Skeletal muscle satellite cell (primary cell): ENCODE data around the gene FBLL1.
A peak's percentile ranks its signal among the peaks of the same experiment; 100 is the strongest.
"Not testable (repeated sequence)": the region's sequence is repeated elsewhere in the genome, so short reads cannot be mapped to it uniquely, and the experiment has no call there.

ENCODE experiments used
- H3K27me3 ChIP-seq: 2 replicates; pipeline ENCODE4 v1.7.0; 2013; ENCODE audit warnings: low read length; ENCODE audit not compliant: control insufficient read depth, insufficient read depth
- H3K36me3 ChIP-seq: 2 replicates; pipeline ENCODE4 v1.7.0; 2013; ENCODE audit warnings: mild to moderate bottlenecking, control low read depth, low read length; ENCODE audit not compliant: insufficient read depth
- H3K4me1 ChIP-seq: 2 replicates; pipeline ENCODE4 v1.7.0; 2013; ENCODE audit warnings: low read length; ENCODE audit not compliant: control insufficient read depth, insufficient read depth
- H3K4me2 ChIP-seq: 2 replicates; pipeline ENCODE4 v1.7.0; 2013; ENCODE audit warnings: mild to moderate bottlenecking, low read length
- H3K4me3 ChIP-seq: 2 replicates; pipeline ENCODE4 v1.7.0; 2013; ENCODE audit warnings: low read length
- H3K9ac ChIP-seq: 2 replicates; pipeline ENCODE4 v1.7.0; 2013; ENCODE audit warnings: mild to moderate bottlenecking, low read depth, low read length, moderate library complexity
- H3K9me3 ChIP-seq: replicated peaks from 2 replicates; pipeline ENCODE4 v1.7.0; 2013; ENCODE audit warnings: mild to moderate bottlenecking, control low read depth, low read length

The FBLL1 gene

DNA sequence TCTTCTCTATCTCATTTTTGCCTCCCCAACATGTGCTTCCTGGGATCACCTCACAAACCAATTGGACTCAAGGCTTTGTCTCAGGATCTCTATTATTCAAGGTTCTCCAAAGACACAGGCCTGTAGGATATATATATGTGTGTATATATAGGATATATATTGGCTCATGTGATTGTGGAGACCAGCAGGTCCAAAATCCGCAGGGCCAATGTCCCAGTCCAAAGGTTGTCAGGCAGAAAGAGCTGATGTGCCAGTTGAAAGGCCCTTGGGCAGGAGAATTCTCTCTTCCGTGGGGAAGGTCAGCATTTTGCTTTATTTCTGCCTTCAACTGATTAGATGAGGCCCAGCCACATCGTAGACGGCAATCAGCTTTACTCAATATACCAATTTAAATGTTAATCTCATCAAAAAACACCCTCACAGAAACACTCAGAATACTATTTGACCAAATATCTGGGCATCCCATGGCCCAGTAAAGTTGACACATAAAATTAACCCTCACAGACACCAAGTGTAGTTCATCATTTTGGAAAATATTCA, 1.3 kb upstream of the FBLL1 start:
- no peak overlapping the region for H3K9ac ChIP-seq
- no peaks in the 10 kb centered on the region for H3K36me3 ChIP-seq
- no peaks in the 10 kb centered on the region for H3K9me3 ChIP-seq
- H3K4me1 ChIP-seq: peaks cover 4% of the 10 kb centered on the region
- no peak overlapping the region for H3K4me3 ChIP-seq
- peaks cover 41% of the 10 kb centered on the region for H3K27me3 ChIP-seq
- H3K4me2 ChIP-seq: no peak overlapping the region

DNA sequence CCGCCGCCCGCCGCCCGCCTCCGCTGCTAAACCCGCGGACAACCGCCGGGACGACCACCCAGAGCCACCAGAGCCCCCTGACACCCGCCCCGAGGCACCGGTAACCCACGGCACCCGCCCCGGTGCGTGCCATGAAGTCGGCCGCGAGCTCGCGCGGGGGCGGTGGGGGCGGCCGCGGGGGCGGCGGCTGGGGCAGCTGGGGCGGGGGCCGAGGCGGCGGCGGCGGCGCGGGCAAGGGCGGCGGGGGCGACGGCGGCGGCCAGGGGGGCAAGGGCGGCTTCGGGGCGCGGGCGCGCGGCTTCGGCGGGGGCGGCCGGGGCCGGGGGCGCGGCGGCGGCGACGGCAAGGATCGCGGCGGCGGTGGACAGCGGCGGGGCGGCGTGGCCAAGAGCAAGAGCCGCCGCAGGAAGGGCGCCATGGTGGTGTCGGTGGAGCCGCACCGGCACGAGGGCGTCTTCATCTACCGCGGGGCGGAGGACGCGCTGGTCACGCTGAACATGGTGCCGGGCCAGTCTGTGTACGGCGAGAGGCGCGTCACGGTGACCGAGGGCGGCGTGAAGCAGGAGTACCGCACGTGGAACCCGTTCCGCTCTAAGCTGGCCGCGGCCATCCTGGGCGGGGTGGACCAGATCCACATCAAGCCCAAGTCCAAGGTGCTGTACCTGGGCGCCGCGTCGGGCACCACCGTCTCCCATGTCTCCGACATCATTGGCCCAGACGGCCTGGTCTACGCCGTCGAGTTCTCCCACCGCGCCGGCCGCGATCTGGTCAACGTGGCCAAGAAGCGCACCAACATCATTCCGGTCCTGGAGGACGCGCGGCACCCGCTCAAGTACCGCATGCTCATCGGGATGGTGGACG, 499 bp downstream of the FBLL1 start:
- no peaks in the 10 kb centered on the region for H3K36me3 ChIP-seq
- peak overlapping the region; percentile 51 for H3K4me3 ChIP-seq
- no peaks in the 10 kb centered on the region for H3K9me3 ChIP-seq
- H3K27me3 ChIP-seq: peaks cover 42% of the 10 kb centered on the region
- H3K4me2 ChIP-seq: peak overlapping the region; percentile 70
- peaks cover 4% of the 10 kb centered on the region for H3K4me1 ChIP-seq
- no peak overlapping the region for H3K9ac ChIP-seq

DNA sequence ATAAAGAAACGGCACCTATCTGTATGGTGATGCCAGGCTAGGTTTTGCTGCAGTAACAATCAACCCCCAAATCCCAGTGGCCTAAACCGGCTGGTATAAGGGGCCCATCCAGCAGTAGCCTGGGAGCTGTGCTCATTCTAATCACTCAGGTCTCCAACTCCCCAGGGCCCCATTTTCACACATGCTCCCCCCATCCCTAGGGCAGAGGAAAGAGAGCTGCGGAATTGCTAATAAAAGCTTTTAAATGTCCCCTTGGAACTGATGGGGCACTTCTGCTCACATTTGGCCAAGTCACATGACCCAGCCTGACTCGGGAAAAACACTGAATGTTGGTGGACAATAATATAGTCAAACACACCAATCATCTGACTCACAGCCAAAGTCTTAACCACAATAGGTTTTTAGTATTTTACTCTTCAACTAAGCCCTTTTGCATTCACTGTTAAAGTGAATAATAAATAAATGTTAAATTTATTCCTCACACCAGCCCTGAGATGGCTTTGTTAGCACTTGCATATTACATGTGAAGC, 1.6 kb downstream of the FBLL1 start:
- Histone ChIP-seq H3K27me3 (peaks cover 42% of the 10 kb centered on the region), H3K4me1 (peaks cover 4% of the 10 kb centered on the region), H3K4me3 (no peak overlapping the region), H3K4me2 (no peak overlapping the region), H3K9me3 (no peaks in the 10 kb centered on the region), H3K36me3 (no peaks in the 10 kb centered on the region), H3K9ac (no peak overlapping the region)

DNA sequence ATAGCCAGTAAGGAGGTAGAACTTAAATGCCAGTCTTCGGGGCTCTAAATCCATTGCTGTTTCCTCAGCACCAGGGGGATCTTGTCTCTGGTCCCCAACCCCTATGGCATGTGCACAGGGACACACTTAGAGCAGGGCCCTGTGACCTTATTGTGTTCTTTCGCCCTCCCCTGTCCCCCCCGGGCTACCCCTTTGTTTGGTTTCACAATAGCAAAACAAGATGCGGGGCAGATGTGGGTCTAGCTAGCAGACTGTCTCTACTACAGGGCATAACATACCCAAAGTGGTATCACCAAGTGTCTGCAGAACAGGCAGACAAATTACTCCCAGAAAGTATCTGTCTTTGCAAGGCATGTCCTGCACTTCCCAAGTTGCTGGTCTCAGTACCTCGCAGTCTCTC, 2.1 kb downstream of the FBLL1 start:
- H3K27me3 ChIP-seq: peaks cover 42% of the 10 kb centered on the region

DNA sequence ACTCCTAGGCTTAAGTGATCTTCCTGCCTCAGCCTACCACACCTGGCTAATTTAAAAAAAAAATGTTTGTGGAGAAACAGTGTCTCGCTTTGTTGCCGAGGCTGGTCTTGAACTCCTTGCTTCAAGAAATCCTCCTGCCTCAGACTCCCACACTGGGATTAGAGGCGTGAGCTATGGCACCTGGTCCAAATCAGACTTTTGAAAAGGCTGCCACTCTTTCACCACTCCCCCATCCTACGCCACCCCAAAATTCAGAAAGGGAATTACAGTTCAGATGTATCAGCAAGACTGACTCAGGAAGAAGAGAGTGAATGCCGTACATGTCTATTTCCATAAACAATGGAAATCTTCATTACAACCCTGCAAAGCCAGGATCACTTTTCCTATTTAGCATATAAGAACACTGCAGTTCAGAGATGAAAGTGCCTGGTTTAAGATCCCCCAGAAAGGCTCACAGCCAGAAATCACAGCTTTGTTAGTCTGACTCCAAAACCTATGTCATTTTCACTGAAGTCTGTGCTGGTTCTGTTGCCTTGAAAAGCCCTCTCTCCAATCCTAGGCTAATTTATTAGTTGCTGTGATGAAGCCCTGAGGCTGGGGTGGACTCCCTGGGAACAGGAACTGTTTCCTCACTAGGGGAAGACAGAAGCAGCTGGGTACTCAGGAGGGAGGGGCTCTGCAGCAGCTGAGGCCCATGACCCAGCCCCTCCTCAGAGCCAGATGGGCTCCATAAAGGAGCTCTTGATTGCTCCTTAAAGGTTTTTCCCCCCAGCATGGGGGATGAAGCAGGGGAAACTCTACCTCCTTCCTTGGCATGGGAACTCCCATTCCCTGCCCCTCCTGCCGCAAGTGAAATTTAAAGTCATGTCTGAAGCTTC, 3.1 kb downstream of the FBLL1 start:
- Histone ChIP-seq H3K36me3 (no peaks in the 10 kb centered on the region), H3K9me3 (no peaks in the 10 kb centered on the region), H3K9ac (no peak overlapping the region), H3K4me3 (no peak overlapping the region), H3K4me2 (no peak overlapping the region), H3K4me1 (peaks cover 4% of the 10 kb centered on the region), H3K27me3 (peaks cover 42% of the 10 kb centered on the region)

More for the DNA sequence above, 2.1 kb downstream of the FBLL1 start:
- H3K4me2 ChIP-seq: no peak overlapping the region
- no peaks in the 10 kb centered on the region for H3K36me3 ChIP-seq
- H3K4me3 ChIP-seq: no peak overlapping the region
- peaks cover 4% of the 10 kb centered on the region for H3K4me1 ChIP-seq
- no peaks in the 10 kb centered on the region for H3K9me3 ChIP-seq
- H3K9ac ChIP-seq: no peak overlapping the region

DNA sequence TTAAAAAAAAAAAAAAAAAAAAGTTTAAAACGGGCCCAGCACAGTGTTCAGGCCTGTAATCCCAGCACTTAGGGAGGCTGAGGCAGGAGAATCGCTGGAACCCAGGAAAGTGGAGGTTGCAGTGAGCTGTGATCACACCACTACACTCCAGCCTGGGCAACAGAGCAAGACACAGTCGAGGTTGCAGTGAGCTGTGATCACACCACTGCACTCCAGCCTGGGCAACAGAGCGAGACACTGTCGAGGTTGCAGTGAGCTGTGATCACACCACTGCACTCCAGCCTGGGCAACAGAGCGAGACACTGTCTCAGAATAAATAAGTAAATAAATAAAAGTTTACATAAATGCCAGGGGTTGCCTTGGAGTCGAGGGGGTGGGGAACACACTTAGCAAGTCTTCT, 5.2 kb downstream of the FBLL1 start:
- not testable (repeated sequence) for H3K4me1 ChIP-seq, H3K9ac ChIP-seq, H3K4me2 ChIP-seq, H3K9me3 ChIP-seq, H3K4me3 ChIP-seq, H3K36me3 ChIP-seq
- peaks cover 34% of the 10 kb centered on the region for H3K27me3 ChIP-seq

DNA sequence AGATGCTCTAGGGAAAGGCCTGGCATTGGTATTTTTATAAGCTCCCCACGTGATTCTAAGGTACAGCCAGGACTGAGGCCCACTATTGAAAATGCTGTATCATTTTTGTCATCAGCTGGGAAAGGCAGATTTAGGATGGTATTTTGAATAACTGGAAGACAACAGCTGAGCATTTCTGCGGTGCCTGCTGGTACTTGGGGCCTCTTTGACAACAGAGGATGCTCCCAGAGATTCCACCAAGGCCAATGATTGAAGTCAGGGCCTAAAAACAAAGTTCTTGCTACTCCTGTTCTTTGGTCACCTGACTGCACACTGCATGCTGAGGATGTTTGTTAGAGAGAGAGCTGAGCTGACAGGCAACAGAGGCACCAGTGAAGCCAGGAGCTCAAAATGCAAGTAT, 8.1 kb downstream of the FBLL1 start:
- Histone ChIP-seq H3K27me3 (peaks cover 7% of the 10 kb centered on the region), H3K4me2 (no peak overlapping the region), H3K9ac (no peak overlapping the region)

DNA sequence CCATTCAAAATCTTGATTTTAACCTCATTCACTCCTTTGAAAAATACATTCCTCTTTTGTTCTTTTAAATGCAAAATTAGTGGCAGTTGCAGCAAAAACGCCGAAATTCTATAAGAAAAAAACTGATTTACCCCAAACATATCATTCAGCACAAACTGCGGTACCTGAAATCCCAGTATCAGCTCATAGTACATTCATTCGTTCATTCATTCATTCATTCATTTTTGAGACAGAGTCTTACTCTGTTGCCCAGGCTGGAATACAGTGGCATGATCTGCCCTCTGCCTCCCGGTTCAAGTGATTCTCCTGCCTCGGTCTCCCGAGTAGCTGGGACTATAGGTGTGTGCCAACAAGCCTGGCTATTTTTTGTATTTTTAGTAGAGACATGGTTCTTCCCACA, 20.4 kb downstream of the FBLL1 start:
- H3K9ac ChIP-seq: no peak overlapping the region
- no peak overlapping the region for H3K4me3 ChIP-seq
- H3K36me3 ChIP-seq: peaks cover 17% of the 10 kb centered on the region
- H3K9me3 ChIP-seq: no peaks in the 10 kb centered on the region
- no peaks in the 10 kb centered on the region for H3K27me3 ChIP-seq
- peaks cover 11% of the 10 kb centered on the region for H3K4me1 ChIP-seq
- no peak overlapping the region for H3K4me2 ChIP-seq

More for the DNA sequence above, 8.1 kb downstream of the FBLL1 start:
- no peaks in the 10 kb centered on the region for H3K4me1 ChIP-seq
- no peaks in the 10 kb centered on the region for H3K9me3 ChIP-seq
- no peak overlapping the region for H3K4me3 ChIP-seq
- H3K36me3 ChIP-seq: no peaks in the 10 kb centered on the region

DNA sequence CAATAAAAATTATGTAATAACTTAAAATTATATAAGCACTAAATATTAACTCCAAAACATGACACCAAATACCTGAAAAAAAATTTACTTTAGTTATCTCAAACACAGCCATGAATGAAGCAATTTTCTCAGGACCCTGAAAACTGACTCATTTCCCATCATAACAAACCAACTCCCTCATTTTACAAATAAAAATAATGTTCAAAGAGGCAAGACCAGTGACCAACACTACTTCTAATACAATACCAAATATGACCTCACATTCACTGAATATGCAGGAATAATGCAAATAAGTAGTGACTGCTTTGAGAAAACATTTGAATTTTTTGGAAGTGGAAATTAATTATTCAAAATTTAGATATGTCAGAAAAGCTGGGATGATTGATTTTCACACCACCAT, 21.6 kb downstream of the FBLL1 start:
- peaks cover 11% of the 10 kb centered on the region for H3K4me1 ChIP-seq
- H3K9me3 ChIP-seq: no peaks in the 10 kb centered on the region
- H3K36me3 ChIP-seq: peaks cover 22% of the 10 kb centered on the region
- no peak overlapping the region for H3K4me3 ChIP-seq
- no peaks in the 10 kb centered on the region for H3K27me3 ChIP-seq
- H3K9ac ChIP-seq: no peak overlapping the region
- H3K4me2 ChIP-seq: no peak overlapping the region

DNA sequence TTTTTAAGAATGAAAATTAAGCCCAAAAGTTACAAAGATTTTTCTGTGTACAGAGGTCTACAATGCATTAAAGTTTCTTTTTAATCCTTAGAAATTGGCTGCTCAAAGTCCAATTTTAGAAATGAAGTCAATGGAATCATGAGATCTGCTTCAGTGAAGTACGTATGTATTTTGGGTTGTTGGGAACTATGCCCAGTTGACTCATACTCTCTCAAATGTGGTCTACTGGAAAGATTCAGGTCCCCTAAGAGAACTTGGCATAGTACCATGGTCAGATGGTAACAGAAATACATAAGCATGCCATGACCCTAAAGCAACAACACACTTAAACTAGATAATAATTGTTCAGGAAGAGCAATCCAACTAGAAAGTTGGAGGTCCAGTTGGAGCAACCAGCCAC, 23.0 kb downstream of the FBLL1 start:
- no peak overlapping the region for H3K4me3 ChIP-seq
- no peak overlapping the region for H3K4me2 ChIP-seq
- peaks cover 11% of the 10 kb centered on the region for H3K4me1 ChIP-seq
- H3K27me3 ChIP-seq: no peaks in the 10 kb centered on the region
- H3K36me3 ChIP-seq: peaks cover 36% of the 10 kb centered on the region
- no peaks in the 10 kb centered on the region for H3K9me3 ChIP-seq
- no peak overlapping the region for H3K9ac ChIP-seq

DNA sequence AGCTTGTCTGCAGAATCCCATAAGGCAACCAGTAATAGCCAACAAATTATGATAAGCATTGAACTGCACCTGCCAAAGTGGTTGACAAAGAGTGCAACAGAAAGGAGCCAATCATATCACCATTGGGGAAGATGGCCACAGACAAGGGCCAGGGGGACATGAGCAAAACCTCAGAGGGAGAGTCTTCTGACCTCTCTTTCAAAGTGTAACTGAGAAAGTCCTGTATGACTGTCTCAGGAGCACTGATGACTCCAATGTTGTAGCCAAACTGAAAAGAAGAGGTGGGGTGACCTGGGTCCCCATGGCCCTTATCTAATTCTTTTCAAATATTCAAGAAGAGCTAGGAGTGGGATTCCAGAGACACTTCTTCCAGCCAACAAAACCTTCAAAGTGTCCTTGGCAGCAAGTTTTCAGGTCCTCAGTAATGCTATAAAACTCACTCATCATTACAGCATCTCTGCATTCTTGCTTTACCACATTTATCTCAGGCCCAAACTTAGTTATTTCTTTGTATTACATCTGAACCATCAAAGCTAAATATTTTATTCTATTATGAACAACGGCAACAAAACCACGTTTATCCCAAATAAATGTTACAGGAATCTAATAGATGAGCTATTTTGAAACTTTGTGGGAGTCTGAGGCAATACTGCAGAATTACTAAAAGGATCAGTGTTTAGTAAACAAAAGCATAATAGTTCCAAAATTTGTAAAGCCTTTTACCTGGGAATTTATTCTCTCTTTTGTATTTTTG, 24.4 kb downstream of the FBLL1 start:
- Histone ChIP-seq H3K27me3 (no peaks in the 10 kb centered on the region), H3K36me3 (peaks cover 43% of the 10 kb centered on the region), H3K4me3 (no peak overlapping the region), H3K4me2 (no peak overlapping the region), H3K9ac (no peak overlapping the region), H3K4me1 (peaks cover 11% of the 10 kb centered on the region), H3K9me3 (no peaks in the 10 kb centered on the region)
